ENCODE measurements around the gene STK24.
A peak's percentile ranks its signal among the peaks of the same experiment; 100 is the strongest.

DNA sequence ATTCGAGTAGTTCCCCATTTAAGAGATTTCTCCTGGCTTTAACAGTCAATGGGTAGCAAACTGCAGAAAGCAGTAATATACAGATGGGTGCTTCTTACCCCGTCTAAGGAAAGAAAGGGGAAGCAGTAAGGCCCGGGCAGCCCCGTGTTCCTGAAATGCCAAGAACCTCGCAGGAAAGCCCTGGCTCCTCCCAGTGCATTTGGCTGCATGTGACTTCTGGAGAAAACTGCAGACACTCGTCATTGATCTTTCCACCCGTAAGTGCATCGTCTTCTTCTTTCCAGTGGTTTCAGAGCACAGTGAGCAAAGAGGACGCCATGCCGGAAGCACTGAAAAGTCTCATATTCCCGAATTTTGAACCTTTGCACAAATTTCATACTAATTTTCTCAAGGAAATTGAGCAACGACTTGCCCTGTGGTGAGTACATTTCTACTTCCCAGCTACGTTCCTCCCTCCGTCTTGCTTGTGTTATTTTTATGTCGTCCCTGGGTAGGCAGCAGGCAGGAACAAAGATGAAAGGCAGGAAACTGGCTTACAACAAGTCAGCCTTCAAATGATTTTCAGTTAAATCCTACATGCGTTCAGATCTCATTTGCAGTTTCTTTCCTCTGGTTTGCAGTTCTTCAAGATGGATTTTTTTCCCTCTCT lies 165.2 kb downstream of the STK24 start:
- peak in 2 of 3 donors; percentile 19 to 37 for TF ChIP-seq POLR2A (IDR thresholded peaks at IDR 0.05)
- TF ChIP-seq, protein P1, sequence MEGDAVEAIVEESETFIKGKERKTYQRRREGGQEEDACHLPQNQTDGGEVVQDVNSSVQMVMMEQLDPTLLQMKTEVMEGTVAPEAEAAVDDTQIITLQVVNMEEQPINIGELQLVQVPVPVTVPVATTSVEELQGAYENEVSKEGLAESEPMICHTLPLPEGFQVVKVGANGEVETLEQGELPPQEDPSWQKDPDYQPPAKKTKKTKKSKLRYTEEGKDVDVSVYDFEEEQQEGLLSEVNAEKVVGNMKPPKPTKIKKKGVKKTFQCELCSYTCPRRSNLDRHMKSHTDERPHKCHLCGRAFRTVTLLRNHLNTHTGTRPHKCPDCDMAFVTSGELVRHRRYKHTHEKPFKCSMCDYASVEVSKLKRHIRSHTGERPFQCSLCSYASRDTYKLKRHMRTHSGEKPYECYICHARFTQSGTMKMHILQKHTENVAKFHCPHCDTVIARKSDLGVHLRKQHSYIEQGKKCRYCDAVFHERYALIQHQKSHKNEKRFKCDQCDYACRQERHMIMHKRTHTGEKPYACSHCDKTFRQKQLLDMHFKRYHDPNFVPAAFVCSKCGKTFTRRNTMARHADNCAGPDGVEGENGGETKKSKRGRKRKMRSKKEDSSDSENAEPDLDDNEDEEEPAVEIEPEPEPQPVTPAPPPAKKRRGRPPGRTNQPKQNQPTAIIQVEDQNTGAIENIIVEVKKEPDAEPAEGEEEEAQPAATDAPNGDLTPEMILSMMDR (IDR thresholded peaks at IDR 0.05) = no peak
